GM18505 (cell line): ENCODE measurements around the gene SLAMF7.

Source experiments
- ATAC-seq: cut with Tn5 transposase; IDR thresholded peaks from one replicate; pipeline ENCODE4 v1.9.1; 2021; ENCODE audit not compliant: unreplicated experiment
- POLR2A ChIP-seq: IDR thresholded peaks from 4 replicates; pipeline ENCODE4 v1.6.1; 2011; ENCODE audit warnings: borderline replicate concordance; ENCODE audit not compliant: insufficient read depth, insufficient read length; ENCODE audit errors: extremely low read depth

SLAMF7 gene

DNA sequence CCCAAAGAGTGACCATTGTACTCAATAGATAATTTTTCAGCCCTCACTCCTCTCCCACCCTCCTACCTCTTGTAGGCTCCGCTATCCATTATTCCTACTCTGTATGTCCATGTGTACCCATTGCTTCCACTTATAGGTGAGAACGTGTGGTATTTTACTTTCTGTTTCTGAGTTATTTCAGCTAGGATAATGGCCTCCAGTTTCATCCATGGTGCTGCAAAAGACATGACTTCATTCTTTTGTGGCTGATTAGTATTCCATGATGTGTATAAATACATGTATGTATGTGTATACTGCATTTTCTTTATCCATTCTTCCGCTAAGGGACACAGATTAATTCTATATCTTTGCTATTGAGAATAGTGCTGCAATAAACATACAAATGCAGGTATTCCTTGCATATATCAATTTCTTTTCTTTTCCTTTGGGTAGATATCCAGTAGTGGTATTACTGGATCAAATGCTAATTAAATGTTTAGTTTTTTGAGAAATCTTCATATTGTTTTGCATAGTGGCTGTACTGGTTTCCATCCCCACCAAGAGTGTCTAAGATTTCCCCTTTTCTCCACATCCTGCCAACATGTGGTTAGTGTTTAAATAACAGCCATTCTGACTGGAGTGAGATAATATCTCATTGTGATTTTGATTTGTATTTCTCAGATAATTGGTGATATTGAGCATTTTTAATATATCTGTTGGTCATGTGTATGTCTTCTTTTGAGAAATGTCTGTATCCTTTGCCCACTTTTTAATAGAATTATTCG, 61.8 kb downstream of the SLAMF7 start:
- no peak for TF ChIP-seq POLR2A
- no peak for ATAC-seq

- no peak for ATAC-seq
- TF ChIP-seq POLR2A, result no peak
Observed at GRCh38 chr1:160801836-160802580, 63.0 kb downstream of the SLAMF7 start.
